SKM-1 (cell line): Measurements from ENCODE around the gene IRF1.

Experiments used
- DNase-seq: peaks from one replicate; lab custom pipeline; 2025; ENCODE audit not compliant: unreplicated experiment; lab: John Stamatoyannopoulos, UW

IRF1 gene

GRCh38 chr5:132500931-132501628 lies 10.5 kb upstream of the IRF1 start:
- peak; percentile 20 for DNase-seq

- no peak for DNase-seq
Observed at GRCh38 chr5:132500244-132500930, 9.8 kb upstream of the IRF1 start.

- no peak for DNase-seq
Observed at GRCh38 chr5:132499440-132500243, 9.1 kb upstream of the IRF1 start.

GRCh38 chr5:132498686-132499271 lies 8.2 kb upstream of the IRF1 start:
- no peak for DNase-seq

GRCh38 chr5:132498152-132498551 lies 7.6 kb upstream of the IRF1 start:
- no peak for DNase-seq

GRCh38 chr5:132497488-132497997 lies 7.0 kb upstream of the IRF1 start:
- DNase-seq = no peak

- peak; percentile 41 for DNase-seq
Observed at GRCh38 chr5:132496631-132497487, 6.3 kb upstream of the IRF1 start.

- DNase-seq = peak; percentile 75
Observed at GRCh38 chr5:132496191-132496630, 5.6 kb upstream of the IRF1 start.

GRCh38 chr5:132495667-132496190 lies 5.2 kb upstream of the IRF1 start:
- peak; percentile 73 for DNase-seq

- DNase-seq = no peak
Observed at GRCh38 chr5:132493821-132494220, 3.2 kb upstream of the IRF1 start.

- no peak for DNase-seq
Observed at GRCh38 chr5:132493241-132493640, 2.7 kb upstream of the IRF1 start.

- no peak for DNase-seq
Observed at GRCh38 chr5:132492386-132493125, 2.0 kb upstream of the IRF1 start.

- no peak for DNase-seq
Observed at GRCh38 chr5:132491368-132492364, 1.1 kb upstream of the IRF1 start.

- no peak for DNase-seq
Observed at GRCh38 chr5:132489871-132490483, 596 bp downstream of the IRF1 start.

- no peak for DNase-seq
Observed at GRCh38 chr5:132489051-132489770, 1.4 kb downstream of the IRF1 start.

GRCh38 chr5:132488590-132488989 lies 2.0 kb downstream of the IRF1 start:
- DNase-seq = no peak
